Astrocyte of the spinal cord (primary cell): ENCODE measurements around the gene LIX1.

Source experiments
- DNase-seq: peaks from one replicate; pipeline ENCODE4 v3.0.0; 2011; ENCODE audit warnings: low read depth, low spot score
- H3K4me3 ChIP-seq: 2 replicates; pipeline ENCODE4 v1.5.1; 2011; ENCODE audit warnings: low read depth, mild to moderate bottlenecking, low read length, moderate library complexity
- CTCF ChIP-seq: IDR thresholded peaks from 2 replicates; pipeline ENCODE4 v1.5.1; 2012; ENCODE audit warnings: low read depth, mild to moderate bottlenecking, low read length, inconsistent platforms
- in situ Hi-C: cut with HindIII; loops from 2 replicates; pipeline ENCODE4 v1.10.0; 2017; ENCODE audit warnings: low sequenced_read_pairs

The LIX1 gene

GRCh38 chr5:97074859-97075489 lies 67.4 kb downstream of the LIX1 start:
- in situ Hi-C loops = no loop called here
- no peak for TF ChIP-seq CTCF

GRCh38 chr5:97073420-97073819 lies 69.0 kb downstream of the LIX1 start:
- TF ChIP-seq CTCF = no peak
- DNase-seq = no peak
- no peak overlapping the region for H3K4me3 ChIP-seq
- in situ Hi-C loops = no loop called here

More at GRCh38 chr5:97074859-97075489, 67.4 kb downstream of the LIX1 start:
- no peak overlapping the region for H3K4me3 ChIP-seq
- no peak for DNase-seq

- in situ Hi-C loops = no loop called here
- TF ChIP-seq CTCF = no peak
- DNase-seq = no peak
- no peak overlapping the region for H3K4me3 ChIP-seq
Observed at GRCh38 chr5:97072696-97073095, 69.7 kb downstream of the LIX1 start.

GRCh38 chr5:97071993-97072392 lies 70.4 kb downstream of the LIX1 start:
- DNase-seq = no peak
- in situ Hi-C loops = no loop called here
- TF ChIP-seq CTCF = no peak
- H3K4me3 ChIP-seq = no peak overlapping the region

DNA sequence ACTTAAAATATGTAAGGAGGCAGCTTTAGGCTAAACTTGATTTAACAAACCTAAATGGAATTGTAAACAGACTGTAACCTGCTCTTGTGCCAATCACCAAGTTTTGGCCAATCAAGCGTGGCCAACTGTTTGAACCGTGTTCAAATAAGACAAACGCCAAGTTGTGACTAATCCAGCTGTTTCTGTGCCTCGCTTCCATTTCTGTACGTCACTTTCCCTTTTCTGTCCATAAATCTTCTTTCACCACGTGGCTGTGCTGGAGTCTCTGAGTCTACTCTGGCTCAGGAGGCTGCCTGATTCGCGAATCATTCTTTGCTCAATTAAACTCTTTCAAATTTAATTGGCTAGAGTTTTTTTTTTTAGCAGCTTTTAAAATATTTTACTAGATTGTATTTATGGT lies 71.3 kb downstream of the LIX1 start:
- no peak for TF ChIP-seq CTCF
- in situ Hi-C loops = no loop called here
- peak; percentile 76 for DNase-seq
- H3K4me3 ChIP-seq = no peak overlapping the region

DNA sequence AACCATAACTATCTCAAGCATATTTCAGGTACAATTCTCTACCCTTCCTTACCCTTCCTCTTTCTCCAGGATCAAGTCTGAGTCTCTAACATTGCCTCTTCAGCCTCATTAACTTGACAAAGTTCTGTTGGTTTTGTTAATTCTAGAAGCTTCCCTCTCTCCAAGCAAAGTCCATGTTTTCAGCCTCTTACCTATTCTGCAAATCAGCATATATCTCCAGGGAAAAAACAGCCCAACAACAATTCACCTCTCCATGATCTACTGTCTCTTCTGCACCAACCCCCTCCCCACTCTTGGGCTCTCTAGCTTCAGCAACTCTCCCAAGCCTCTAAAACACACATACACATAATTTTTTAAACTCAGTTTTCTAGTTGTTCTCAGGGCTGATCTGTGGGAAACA lies 72.2 kb downstream of the LIX1 start:
- DNase-seq = no peak
- H3K4me3 ChIP-seq = no peak overlapping the region
- in situ Hi-C loops = no loop called here
- TF ChIP-seq CTCF = no peak
